GF-D8 (cell line): ENCODE data around the gene NPHP4.

Experiments used
- DNase-seq: peaks from one replicate; lab custom pipeline; 2025; lab: John Stamatoyannopoulos, UW

Gene NPHP4

GRCh38 chr1:5950201-5950895, 41.9 kb downstream of the NPHP4 start:
- no peak for DNase-seq

- DNase-seq = no peak
Observed at GRCh38 chr1:5949761-5950100, 42.5 kb downstream of the NPHP4 start.

- no peak for DNase-seq
Observed at GRCh38 chr1:5949085-5949760, 43.0 kb downstream of the NPHP4 start.

- no peak for DNase-seq
Observed at GRCh38 chr1:5948681-5949005, 43.6 kb downstream of the NPHP4 start.

- no peak for DNase-seq
Observed at GRCh38 chr1:5947978-5948680, 44.1 kb downstream of the NPHP4 start.

GRCh38 chr1:5947071-5947821, 45.0 kb downstream of the NPHP4 start:
- DNase-seq = no peak

GRCh38 chr1:5945445-5945844, 46.8 kb downstream of the NPHP4 start:
- DNase-seq = no peak

- no peak for DNase-seq
Observed at GRCh38 chr1:5944843-5945167, 47.4 kb downstream of the NPHP4 start.

GRCh38 chr1:5944154-5944842, 47.9 kb downstream of the NPHP4 start:
- no peak for DNase-seq

- no peak for DNase-seq
Observed at GRCh38 chr1:5943343-5944124, 48.7 kb downstream of the NPHP4 start.

GRCh38 chr1:5941671-5942070, 50.6 kb downstream of the NPHP4 start:
- no peak for DNase-seq

- DNase-seq = no peak
Observed at GRCh38 chr1:5940723-5941407, 51.4 kb downstream of the NPHP4 start.

- DNase-seq = no peak
Observed at GRCh38 chr1:5939271-5940170, 52.7 kb downstream of the NPHP4 start.

- DNase-seq = no peak
Observed at GRCh38 chr1:5938101-5938646, 54.1 kb downstream of the NPHP4 start.

GRCh38 chr1:5937373-5937857, 54.8 kb downstream of the NPHP4 start:
- no peak for DNase-seq

GRCh38 chr1:5936621-5937372, 55.4 kb downstream of the NPHP4 start:
- no peak for DNase-seq

- no peak for DNase-seq
Observed at GRCh38 chr1:5936126-5936525, 56.1 kb downstream of the NPHP4 start.

GRCh38 chr1:5935026-5935425, 57.2 kb downstream of the NPHP4 start:
- no peak for DNase-seq
